ENCODE results near the gene OPRD1. TPM values are rescaled to one million over a fixed set of nuclear protein-coding genes. Genes with fewer than 3 reads are reported as not detected.

The OPRD1 gene
- total and polyA plus RNA-seq, 2 of the 4 experiments (the other 2 are of a cell fraction), result under 0.01 TPM; not detected in 1

DNA sequence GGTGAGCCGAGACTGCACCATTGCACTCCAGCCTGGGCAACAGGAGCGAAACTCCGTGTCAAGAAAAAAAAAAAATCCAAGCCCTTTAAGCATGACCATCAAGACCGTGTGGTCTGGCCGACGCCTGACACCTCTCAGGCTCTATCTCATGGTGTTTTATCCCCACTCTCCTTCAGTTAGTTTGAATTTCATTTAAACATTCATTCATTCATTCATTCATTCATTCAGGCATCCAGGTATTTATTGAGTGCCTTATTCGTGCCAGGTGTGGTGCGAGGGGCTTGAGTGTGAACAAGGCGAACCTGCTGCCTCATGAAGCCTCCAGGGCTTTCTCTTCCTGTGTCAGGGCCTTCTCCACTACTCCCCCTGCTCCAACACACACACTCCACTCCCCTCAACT is 22.6 kb upstream of the OPRD1 start:
- no peak overlapping the region for H2BK20ac ChIP-seq (ENCODE audit: low read depth, low read length)
- no peak overlapping the region for H2AK9ac ChIP-seq (replicated peaks; ENCODE audit: low read depth, low read length, poor library complexity)
- TF ChIP-seq MXI1 (IDR thresholded peaks at IDR 0.05; ENCODE audit: borderline replicate concordance, low read depth, low read length), result no peak
- TF ChIP-seq, protein P1, sequence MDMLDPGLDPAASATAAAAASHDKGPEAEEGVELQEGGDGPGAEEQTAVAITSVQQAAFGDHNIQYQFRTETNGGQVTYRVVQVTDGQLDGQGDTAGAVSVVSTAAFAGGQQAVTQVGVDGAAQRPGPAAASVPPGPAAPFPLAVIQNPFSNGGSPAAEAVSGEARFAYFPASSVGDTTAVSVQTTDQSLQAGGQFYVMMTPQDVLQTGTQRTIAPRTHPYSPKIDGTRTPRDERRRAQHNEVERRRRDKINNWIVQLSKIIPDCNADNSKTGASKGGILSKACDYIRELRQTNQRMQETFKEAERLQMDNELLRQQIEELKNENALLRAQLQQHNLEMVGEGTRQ (IDR thresholded peaks at IDR 0.05; ENCODE audit: low read depth, low read length), result no peak
- no peak for TF ChIP-seq FOS (IDR thresholded peaks at IDR 0.05; ENCODE audit: low read depth, low read length)
- TF ChIP-seq, protein P2, sequence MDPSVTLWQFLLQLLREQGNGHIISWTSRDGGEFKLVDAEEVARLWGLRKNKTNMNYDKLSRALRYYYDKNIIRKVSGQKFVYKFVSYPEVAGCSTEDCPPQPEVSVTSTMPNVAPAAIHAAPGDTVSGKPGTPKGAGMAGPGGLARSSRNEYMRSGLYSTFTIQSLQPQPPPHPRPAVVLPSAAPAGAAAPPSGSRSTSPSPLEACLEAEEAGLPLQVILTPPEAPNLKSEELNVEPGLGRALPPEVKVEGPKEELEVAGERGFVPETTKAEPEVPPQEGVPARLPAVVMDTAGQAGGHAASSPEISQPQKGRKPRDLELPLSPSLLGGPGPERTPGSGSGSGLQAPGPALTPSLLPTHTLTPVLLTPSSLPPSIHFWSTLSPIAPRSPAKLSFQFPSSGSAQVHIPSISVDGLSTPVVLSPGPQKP (IDR thresholded peaks at IDR 0.05; ENCODE audit: borderline replicate concordance, low read depth, low read length), result no peak
- TF ChIP-seq NFE2L2 (IDR thresholded peaks at IDR 0.05; ENCODE audit: low read depth, low read length), result no peak
- TF ChIP-seq, protein P3, sequence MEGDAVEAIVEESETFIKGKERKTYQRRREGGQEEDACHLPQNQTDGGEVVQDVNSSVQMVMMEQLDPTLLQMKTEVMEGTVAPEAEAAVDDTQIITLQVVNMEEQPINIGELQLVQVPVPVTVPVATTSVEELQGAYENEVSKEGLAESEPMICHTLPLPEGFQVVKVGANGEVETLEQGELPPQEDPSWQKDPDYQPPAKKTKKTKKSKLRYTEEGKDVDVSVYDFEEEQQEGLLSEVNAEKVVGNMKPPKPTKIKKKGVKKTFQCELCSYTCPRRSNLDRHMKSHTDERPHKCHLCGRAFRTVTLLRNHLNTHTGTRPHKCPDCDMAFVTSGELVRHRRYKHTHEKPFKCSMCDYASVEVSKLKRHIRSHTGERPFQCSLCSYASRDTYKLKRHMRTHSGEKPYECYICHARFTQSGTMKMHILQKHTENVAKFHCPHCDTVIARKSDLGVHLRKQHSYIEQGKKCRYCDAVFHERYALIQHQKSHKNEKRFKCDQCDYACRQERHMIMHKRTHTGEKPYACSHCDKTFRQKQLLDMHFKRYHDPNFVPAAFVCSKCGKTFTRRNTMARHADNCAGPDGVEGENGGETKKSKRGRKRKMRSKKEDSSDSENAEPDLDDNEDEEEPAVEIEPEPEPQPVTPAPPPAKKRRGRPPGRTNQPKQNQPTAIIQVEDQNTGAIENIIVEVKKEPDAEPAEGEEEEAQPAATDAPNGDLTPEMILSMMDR (conservative IDR thresholded peaks at IDR 0.05; ENCODE audit: low read depth, low read length), result no peak
- TF ChIP-seq MAFK (IDR thresholded peaks at IDR 0.05; ENCODE audit: low read depth, low read length), result no peak
- TF ChIP-seq CEBPB (IDR thresholded peaks at IDR 0.05; ENCODE audit: low read depth, low read length), result no peak
- no peak for TF ChIP-seq RAD21 (IDR thresholded peaks at IDR 0.05; ENCODE audit: low read length)
- TF ChIP-seq SMC3 (IDR thresholded peaks at IDR 0.05; ENCODE audit: low read depth, low read length), result no peak
- TF ChIP-seq CHD1 (IDR thresholded peaks at IDR 0.05; ENCODE audit: low read depth, low read length), result no peak
- TF ChIP-seq RCOR1 (IDR thresholded peaks at IDR 0.05; ENCODE audit: insufficient replicate concordance, low read length), result no peak
- TF ChIP-seq POLR2A (IDR thresholded peaks at IDR 0.05; ENCODE audit: low read depth, low read length), result no peak
- no peak for TF ChIP-seq RFX5 (IDR thresholded peaks at IDR 0.05; ENCODE audit: low read depth, low read length)
- TF ChIP-seq BHLHE40 (IDR thresholded peaks at IDR 0.05; ENCODE audit: low read depth, low read length), result no peak
- H3K56ac ChIP-seq (ENCODE audit: extremely low read depth, insufficient read depth, low read length), result no peak overlapping the region
- no peak overlapping the region for H3K4ac ChIP-seq (ENCODE audit: low read depth, low read length)
- in situ Hi-C loops (cut with MboI; ENCODE audit: low sequenced_read_pairs), result loop anchor here (10.0 kb wide), 2 partner anchors 245 to 415 kb away; no protein-coding TSS in a partner anchor
- no peaks in the 10 kb centered on the region for H3K9me3 ChIP-seq (ENCODE audit: control insufficient read depth, insufficient read depth, low read length)
- ChIA-PET CTCF (interaction anchor here (1.5 kb wide), 1 partner anchor 88 kb away, joined by 3 read pairs; no protein-coding TSS in a partner anchor), POLR2A (ENCODE audit: unreplicated experiment) (no interaction called here)
- no peak overlapping the region for H2AFZ ChIP-seq (replicated peaks; ENCODE audit: low read length, poor library complexity)
- no peak overlapping the region for H2AK5ac ChIP-seq (ENCODE audit: low read depth, low read length)
- no peak overlapping the region for H2BK120ac ChIP-seq (ENCODE audit: low read depth, low read length)
- H4K91ac ChIP-seq (ENCODE audit: insufficient read depth, low read depth, low read length), result no peak overlapping the region
- H3K14ac ChIP-seq (replicated peaks; ENCODE audit: low read depth, low read length), result no peak overlapping the region
- no peak overlapping the region for H3K9ac ChIP-seq (ENCODE audit: low read depth, low read length)
- no peaks in the 10 kb centered on the region for H3K79me1 ChIP-seq (ENCODE audit: low read depth in 1 of 2, low read length in 2 of 2)
- H3K4me2 ChIP-seq (ENCODE audit: low read depth, low read length), result no peak overlapping the region
- H3K9me1 ChIP-seq (ENCODE audit: insufficient read depth, low read length), result no peaks in the 10 kb centered on the region
- H3K36me3 ChIP-seq (ENCODE audit: control insufficient read depth, insufficient read depth, low read length), result no peaks in the 10 kb centered on the region
- H4K20me1 ChIP-seq (ENCODE audit: insufficient read depth, low read length), result no peaks in the 10 kb centered on the region
- H3K27me3 ChIP-seq (ENCODE audit: control insufficient read depth, insufficient read depth, low read length), result no peaks in the 10 kb centered on the region
- no peak overlapping the region for H2BK15ac ChIP-seq (ENCODE audit: low read depth, low read length)
- no peak for DNase-seq
- no peak overlapping the region for H3K18ac ChIP-seq (ENCODE audit: low read depth, low read length)
- H4K5ac ChIP-seq (ENCODE audit: low read depth, low read length), result no peak overlapping the region
- H3K27ac ChIP-seq (ENCODE audit: insufficient read depth, low read length), result no peak overlapping the region
- no peak for ATAC-seq (ENCODE audit: low read depth)
- no TSS peak for BruUV-seq (replicated peaks)
- no peak overlapping the region for H2BK5ac ChIP-seq (ENCODE audit: low read depth, low read length, poor library complexity, severe bottlenecking)
- dilution Hi-C loops (cut with HindIII; ENCODE audit: low sequenced_read_pairs, unreplicated experiment), result no loop called here
- H4K8ac ChIP-seq (ENCODE audit: low read depth in 2 of 2, low read length in 2 of 2), result no peak overlapping the region
- no peaks in the 10 kb centered on the region; the same call in 1 of the 2 replicates for H3K4me1 ChIP-seq (ENCODE audit: control insufficient read depth, insufficient read depth, low read length)
- no CpG with 5 or more reads among the region's 9 CpGs for WGBS, 2 experiments (ENCODE audit: extremely low coverage in 2 of 2, insufficient read length in 1 of 2)
- intact Hi-C loops (cut with micrococcal nuclease), result loop anchor here (5.0 kb wide), 1 partner anchor 243 kb away; no protein-coding TSS in a partner anchor
- no peak overlapping the region for H3K23ac ChIP-seq (ENCODE audit: low read depth, low read length)
- H3K4me3 ChIP-seq (ENCODE audit: insufficient read depth, low read depth, low read length), result no peak overlapping the region
